Glutamatergic neuron (in vitro differentiated cells): Measurements from ENCODE around the gene NEK4. TPM values are rescaled to one million over a fixed set of nuclear protein-coding genes. Genes with fewer than 3 reads are reported as not detected.

Experiments used
- DNase-seq: peaks from one replicate; pipeline ENCODE4 v3.0.0; 2022
- H3K27ac Mint-ChIP-seq: one replicate; pipeline ENCODE4 v1.8.0; 2020; ENCODE audit warnings: mild to moderate bottlenecking, mixed read lengths, inconsistent platforms; ENCODE audit not compliant: unreplicated experiment
- H3K27me3 Mint-ChIP-seq: one replicate; pipeline ENCODE4 v1.8.0; 2020; ENCODE audit warnings: mild to moderate bottlenecking, moderate library complexity, mixed read lengths, inconsistent platforms; ENCODE audit not compliant: unreplicated experiment
- H3K36me3 Mint-ChIP-seq: one replicate; pipeline ENCODE4 v1.8.0; 2020; ENCODE audit warnings: mild to moderate bottlenecking, mixed read lengths, inconsistent platforms; ENCODE audit not compliant: unreplicated experiment
- H3K4me1 Mint-ChIP-seq: one replicate; pipeline ENCODE4 v1.8.0; 2020; ENCODE audit warnings: mild to moderate bottlenecking, low read depth, mixed read lengths, inconsistent platforms; ENCODE audit not compliant: unreplicated experiment
- H3K4me3 Mint-ChIP-seq: one replicate; pipeline ENCODE4 v1.8.0; 2020; ENCODE audit warnings: mild to moderate bottlenecking, mixed read lengths, inconsistent platforms; ENCODE audit not compliant: unreplicated experiment
- H3K9me3 Mint-ChIP-seq: one replicate; pipeline ENCODE4 v1.8.0; 2020; ENCODE audit warnings: mild to moderate bottlenecking, moderate library complexity, mixed read lengths, inconsistent platforms; ENCODE audit not compliant: unreplicated experiment
- CTCF ChIP-seq: fragments of 200-600 bp; sonication (generic); IDR thresholded peaks from one replicate; pipeline ENCODE4 v1.5.0; 2021; ENCODE audit not compliant: partially characterized antibody, unreplicated experiment
- total RNA-seq: library from RNA; stranded (reverse); fragmentation: NEBNext Ultra II Directional; extraction: Animal tissue kit (Norgen Biotek cat#: 25700); gene quantifications from one replicate; pipeline ENCODE4 v1.2.1, GENCODE V29; 2021; ENCODE audit not compliant: unreplicated experiment

NEK4 gene
- total RNA-seq, 1 donor from 2014 or later, result 28.5 TPM

DNA sequence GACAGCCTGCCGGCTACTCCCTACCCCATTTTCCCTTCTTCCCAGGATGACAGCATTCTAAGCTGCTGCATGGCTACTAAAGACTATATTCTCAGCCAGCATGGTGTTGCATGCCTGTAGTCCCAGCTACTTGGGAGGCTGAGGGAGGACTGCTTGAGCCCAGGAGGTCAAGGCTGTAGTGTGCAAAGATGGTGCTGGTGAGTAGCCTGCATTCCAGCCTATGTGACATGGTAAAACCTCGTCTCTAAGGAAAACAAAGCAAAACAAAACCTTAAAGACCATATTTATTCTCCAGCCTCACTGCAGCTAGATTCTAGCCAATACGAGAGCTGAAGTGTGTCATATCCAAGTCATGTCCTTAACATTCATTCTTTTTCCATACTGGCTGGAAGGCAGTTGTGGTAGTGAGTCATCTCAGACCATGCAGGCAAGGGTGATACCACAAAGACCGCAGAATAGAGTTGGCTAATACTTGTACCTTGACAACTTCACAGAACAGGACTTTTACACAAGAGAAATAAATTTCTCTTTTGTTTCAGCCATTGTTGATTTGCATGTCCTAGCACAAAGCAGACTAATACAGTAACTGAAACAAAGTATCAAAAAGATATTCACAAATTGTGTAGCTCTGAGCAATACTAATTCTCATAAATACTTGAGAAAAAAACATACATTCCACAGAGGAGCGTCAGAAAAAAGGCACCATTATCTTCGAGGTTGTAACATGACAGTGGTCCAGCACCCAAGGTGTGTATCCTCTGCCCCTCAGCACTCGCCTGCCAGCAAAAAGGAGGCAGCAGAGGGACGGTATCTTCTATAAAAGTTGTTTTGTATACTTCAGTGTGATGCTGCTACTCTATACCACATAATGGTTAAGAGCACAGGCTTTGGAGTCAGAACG is 99.9 kb downstream of the NEK4 start:
- Mint-ChIP-seq H3K4me1 (no peaks in the 10 kb centered on the region), H3K9me3 (peaks cover 1% of the 10 kb centered on the region), H3K27me3 (no peaks in the 10 kb centered on the region), H3K27ac (no peak overlapping the region), H3K36me3 (peaks cover 5% of the 10 kb centered on the region), H3K4me3 (no peak overlapping the region)
- no peak for TF ChIP-seq CTCF
- no peak for DNase-seq

- Mint-ChIP-seq H3K4me3 (no peak overlapping the region), H3K4me1 (no peaks in the 10 kb centered on the region), H3K36me3 (peaks cover 5% of the 10 kb centered on the region), H3K27me3 (no peaks in the 10 kb centered on the region), H3K27ac (no peak overlapping the region), H3K9me3 (no peaks in the 10 kb centered on the region)
- no peak for DNase-seq
- no peak for TF ChIP-seq CTCF
Measured at GRCh38 chr3:52663098-52663497, 107.6 kb downstream of the NEK4 start.

DNA sequence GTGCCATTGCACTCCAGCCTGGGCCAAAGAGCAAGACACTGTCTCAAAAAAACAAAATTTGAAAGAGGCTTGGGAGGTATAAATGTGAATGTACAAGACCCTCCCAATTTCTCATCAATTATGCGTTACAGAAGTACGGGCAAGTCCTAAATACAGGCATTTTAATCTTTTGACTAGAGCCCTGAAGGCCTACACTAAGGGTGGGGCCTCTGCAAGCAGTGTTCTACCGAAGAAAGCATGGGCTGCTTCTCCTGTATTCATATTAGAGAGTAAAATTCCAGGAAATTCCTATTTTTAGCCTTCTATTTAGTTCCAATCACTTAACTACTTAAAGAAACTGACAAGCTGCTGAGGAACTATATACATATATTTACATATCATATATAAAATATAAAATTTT is 110.7 kb downstream of the NEK4 start:
- H3K27me3 Mint-ChIP-seq, result no peaks in the 10 kb centered on the region
- no peak overlapping the region for H3K4me3 Mint-ChIP-seq
- H3K9me3 Mint-ChIP-seq, result no peaks in the 10 kb centered on the region
- no peak for DNase-seq
- no peaks in the 10 kb centered on the region for H3K4me1 Mint-ChIP-seq
- no peak for TF ChIP-seq CTCF
- H3K36me3 Mint-ChIP-seq, result peaks cover 5% of the 10 kb centered on the region
- no peak overlapping the region for H3K27ac Mint-ChIP-seq

Other genes with a start within 250 kb of the NEK4 start
- 308 TPM for gene NT5DC2, start 237.1 kb downstream of the NEK4 start, total RNA-seq
- gene UQCC5, start 234.3 kb downstream of the NEK4 start, total RNA-seq, result 13.7 TPM
- 192 TPM for gene PBRM1, start 85.0 kb downstream of the NEK4 start, total RNA-seq
- gene GNL3, start 84.9 kb downstream of the NEK4 start, total RNA-seq, result 75.2 TPM
- gene GLT8D1, start 65.1 kb downstream of the NEK4 start, total RNA-seq, result 46.4 TPM
- gene SPCS1, start 64.8 kb downstream of the NEK4 start, total RNA-seq, result 62.4 TPM
- not detected for gene ITIH1, start 6.7 kb upstream of the NEK4 start, total RNA-seq
- gene ITIH3, start 23.9 kb upstream of the NEK4 start, total RNA-seq, result not detected
- gene ITIH4, start 59.7 kb upstream of the NEK4 start, total RNA-seq, result 8.0 TPM
- 3.5 TPM for gene MUSTN1, start 64.1 kb upstream of the NEK4 start, total RNA-seq
- gene STIMATE, start 126.6 kb upstream of the NEK4 start, total RNA-seq, result 23.0 TPM